GM19193 (cell line): ENCODE results near the gene PP2D1.

Source experiments
- POLR2A ChIP-seq: IDR thresholded peaks from 4 replicates; pipeline ENCODE4 v1.6.1; 2011; ENCODE audit not compliant: insufficient read depth, insufficient read length; ENCODE audit errors: extremely low read depth

PP2D1 gene

GRCh38 chr3:20013396-20013795 is 1.3 kb upstream of the PP2D1 start:
- no peak for TF ChIP-seq POLR2A

- no peak for TF ChIP-seq POLR2A
Observed at GRCh38 chr3:20008646-20009045, 3.4 kb downstream of the PP2D1 start.

GRCh38 chr3:20007960-20008359 is 4.1 kb downstream of the PP2D1 start:
- no peak for TF ChIP-seq POLR2A

- TF ChIP-seq POLR2A, result no peak
Observed at GRCh38 chr3:20001932-20002331, 10.1 kb downstream of the PP2D1 start.

- no peak for TF ChIP-seq POLR2A
Observed at GRCh38 chr3:19997502-19997901, 14.6 kb downstream of the PP2D1 start.

GRCh38 chr3:19994796-19995195 is 17.3 kb downstream of the PP2D1 start:
- no peak for TF ChIP-seq POLR2A

GRCh38 chr3:19972054-19972453 is 40.0 kb downstream of the PP2D1 start:
- TF ChIP-seq POLR2A, result no peak

GRCh38 chr3:19970327-19970726 is 41.7 kb downstream of the PP2D1 start:
- TF ChIP-seq POLR2A, result no peak

GRCh38 chr3:19967812-19968211 is 44.3 kb downstream of the PP2D1 start:
- no peak for TF ChIP-seq POLR2A

GRCh38 chr3:19967208-19967607 is 44.9 kb downstream of the PP2D1 start:
- TF ChIP-seq POLR2A, result no peak

- no peak for TF ChIP-seq POLR2A
Observed at GRCh38 chr3:19961960-19962359, 50.1 kb downstream of the PP2D1 start.

- no peak for TF ChIP-seq POLR2A
Observed at GRCh38 chr3:19960696-19961095, 51.4 kb downstream of the PP2D1 start.

- TF ChIP-seq POLR2A, result no peak
Observed at GRCh38 chr3:19959505-19959904, 52.6 kb downstream of the PP2D1 start.

GRCh38 chr3:19954676-19955075 is 57.4 kb downstream of the PP2D1 start:
- no peak for TF ChIP-seq POLR2A

- no peak for TF ChIP-seq POLR2A
Observed at GRCh38 chr3:19950316-19950715, 61.7 kb downstream of the PP2D1 start.

GRCh38 chr3:19948226-19948591 is 63.9 kb downstream of the PP2D1 start:
- TF ChIP-seq POLR2A, result no peak

- TF ChIP-seq POLR2A, result no peak
Observed at GRCh38 chr3:19947549-19948225, 64.4 kb downstream of the PP2D1 start.
